Measurements from ENCODE around the gene GPRC5A.

The GPRC5A gene

DNA sequence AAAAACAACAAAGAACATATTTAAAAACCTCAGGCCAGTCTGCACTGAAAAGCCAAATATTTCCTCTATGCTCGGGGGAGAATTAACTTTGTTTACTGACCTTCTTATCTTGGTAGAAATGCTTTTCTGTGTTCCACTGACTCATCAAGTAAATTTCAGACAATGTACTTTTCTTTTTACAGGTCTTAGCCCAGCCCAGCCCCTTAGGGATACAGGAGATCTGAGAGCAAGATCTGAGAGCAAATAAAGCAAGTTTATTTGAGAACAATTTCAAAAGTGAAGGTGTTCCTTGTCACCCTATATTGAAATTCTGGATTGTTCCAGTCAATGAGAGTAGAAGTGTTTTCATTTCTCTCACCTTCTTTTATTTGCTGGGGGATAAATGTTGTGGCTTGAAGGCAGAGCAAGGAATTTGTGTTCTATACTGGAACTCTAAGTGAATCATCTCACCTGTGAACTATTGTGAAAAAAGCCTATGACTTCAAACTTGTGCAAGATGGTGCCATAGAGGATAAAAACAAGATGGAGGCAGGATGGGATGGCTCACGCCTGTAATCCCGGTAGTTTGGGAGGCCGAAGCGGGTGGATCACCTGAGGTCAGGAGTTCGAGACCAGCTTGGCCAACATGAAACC is 7.9 kb upstream of the GPRC5A start (continued):
- TF ChIP-seq ZBTB17 (tag by site-specific recombination; IDR thresholded peaks at IDR 0.05) (peak; percentile 59; the same call in 1 of the 2 replicates), HOXD13 (CRISPR knock-in tag; IDR thresholded peaks at IDR 0.05; ENCODE audit: borderline replicate concordance) (peak; percentile 36; the same call in 1 of the 2 replicates)

DNA sequence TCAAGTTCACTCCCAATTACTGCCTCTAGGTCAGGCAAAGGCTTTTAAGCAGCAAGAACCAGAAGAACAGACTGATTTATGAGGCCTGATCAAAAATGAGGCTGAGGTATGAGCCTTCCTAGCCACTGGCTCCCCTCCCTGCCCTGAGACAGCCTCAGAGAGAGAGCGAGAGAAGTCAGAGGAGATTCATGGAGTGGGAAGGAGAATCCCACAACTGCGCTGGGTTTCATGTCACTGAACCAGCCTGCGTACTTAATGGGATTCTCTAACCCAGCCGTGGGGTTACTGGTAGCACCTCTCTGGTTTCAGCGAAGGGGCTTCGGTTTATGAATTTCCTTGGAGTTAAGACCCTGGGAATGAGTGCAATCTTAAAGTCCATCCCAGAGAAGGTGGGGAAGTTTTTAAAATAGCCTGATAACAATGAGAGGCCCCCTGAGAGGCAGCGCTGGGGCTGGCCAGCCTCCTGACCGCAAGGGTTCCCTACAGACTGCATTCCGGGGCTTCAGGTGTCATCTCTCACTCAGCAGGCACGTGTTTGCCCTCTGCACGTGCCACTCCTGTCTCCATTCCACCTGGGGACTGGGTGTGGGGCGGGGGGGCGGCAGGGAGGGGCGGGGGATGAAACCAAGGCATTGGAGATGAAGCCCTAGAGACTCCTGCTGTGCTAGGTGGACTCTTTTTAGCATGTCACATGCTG is 6.1 kb upstream of the GPRC5A start:
- no peaks in the 10 kb centered on the region for H3K9me3 ChIP-seq (ENCODE audit: control insufficient read depth, insufficient read depth, low read depth, low read length)
- peak overlapping the region; percentile 80 for H3K27ac ChIP-seq (ENCODE audit: extremely low read depth, low read depth, low read length)
- H3K4me3 ChIP-seq (ENCODE audit: low read depth, low read length), result no peak overlapping the region
- H3K4me1 ChIP-seq (ENCODE audit: control insufficient read depth, insufficient read depth, low read length), result peaks cover 22% of the 10 kb centered on the region
- POLR2A ChIA-PET, result interaction anchor here (0.7 kb wide), 1 partner anchor 40 kb away, joined by 3 read pairs; no protein-coding TSS in a partner anchor
- CTCF ChIA-PET, result interaction anchor here (1.2 kb wide), 1 partner anchor 97 kb away, joined by 3 read pairs; no protein-coding TSS in a partner anchor
- no peaks in the 10 kb centered on the region for H3K36me3 ChIP-seq (ENCODE audit: control insufficient read depth in 2 of 2, insufficient read depth in 1 of 2, low read length in 2 of 2)
- TF ChIP-seq SP7 (tag by site-specific recombination; IDR thresholded peaks at IDR 0.05) (peak; percentile 23; the same call in 1 of the 2 replicates), GFI1B (tag by site-specific recombination; IDR thresholded peaks at IDR 0.05) (no peak), ZNF302 (tag by site-specific recombination; IDR thresholded peaks at IDR 0.05; ENCODE audit: low read depth) (no peak), ZFP37 (tag by site-specific recombination; IDR thresholded peaks at IDR 0.05) (no peak), ZNF133 (tag by site-specific recombination; IDR thresholded peaks at IDR 0.05) (no peak), ZNF664 (tag by site-specific recombination; IDR thresholded peaks at IDR 0.05) (no peak), ZNF2 (tag by site-specific recombination; IDR thresholded peaks at IDR 0.05) (no peak), YY1 (tag by site-specific recombination; IDR thresholded peaks at IDR 0.05) (no peak), GLIS1 (tag by site-specific recombination; IDR thresholded peaks at IDR 0.05) (peak; percentile 91), ZNF16 (tag by site-specific recombination; IDR thresholded peaks at IDR 0.05; ENCODE audit: low read depth) (no peak), ZNF221 (tag by site-specific recombination; IDR thresholded peaks at IDR 0.05; ENCODE audit: borderline replicate concordance) (no peak)
- TF ChIP-seq, protein P1, sequence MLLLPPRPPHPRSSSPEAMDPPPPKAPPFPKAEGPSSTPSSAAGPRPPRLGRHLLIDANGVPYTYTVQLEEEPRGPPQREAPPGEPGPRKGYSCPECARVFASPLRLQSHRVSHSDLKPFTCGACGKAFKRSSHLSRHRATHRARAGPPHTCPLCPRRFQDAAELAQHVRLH (tag by site-specific recombination; IDR thresholded peaks at IDR 0.05), result no peak
- TF ChIP-seq, protein P2, sequence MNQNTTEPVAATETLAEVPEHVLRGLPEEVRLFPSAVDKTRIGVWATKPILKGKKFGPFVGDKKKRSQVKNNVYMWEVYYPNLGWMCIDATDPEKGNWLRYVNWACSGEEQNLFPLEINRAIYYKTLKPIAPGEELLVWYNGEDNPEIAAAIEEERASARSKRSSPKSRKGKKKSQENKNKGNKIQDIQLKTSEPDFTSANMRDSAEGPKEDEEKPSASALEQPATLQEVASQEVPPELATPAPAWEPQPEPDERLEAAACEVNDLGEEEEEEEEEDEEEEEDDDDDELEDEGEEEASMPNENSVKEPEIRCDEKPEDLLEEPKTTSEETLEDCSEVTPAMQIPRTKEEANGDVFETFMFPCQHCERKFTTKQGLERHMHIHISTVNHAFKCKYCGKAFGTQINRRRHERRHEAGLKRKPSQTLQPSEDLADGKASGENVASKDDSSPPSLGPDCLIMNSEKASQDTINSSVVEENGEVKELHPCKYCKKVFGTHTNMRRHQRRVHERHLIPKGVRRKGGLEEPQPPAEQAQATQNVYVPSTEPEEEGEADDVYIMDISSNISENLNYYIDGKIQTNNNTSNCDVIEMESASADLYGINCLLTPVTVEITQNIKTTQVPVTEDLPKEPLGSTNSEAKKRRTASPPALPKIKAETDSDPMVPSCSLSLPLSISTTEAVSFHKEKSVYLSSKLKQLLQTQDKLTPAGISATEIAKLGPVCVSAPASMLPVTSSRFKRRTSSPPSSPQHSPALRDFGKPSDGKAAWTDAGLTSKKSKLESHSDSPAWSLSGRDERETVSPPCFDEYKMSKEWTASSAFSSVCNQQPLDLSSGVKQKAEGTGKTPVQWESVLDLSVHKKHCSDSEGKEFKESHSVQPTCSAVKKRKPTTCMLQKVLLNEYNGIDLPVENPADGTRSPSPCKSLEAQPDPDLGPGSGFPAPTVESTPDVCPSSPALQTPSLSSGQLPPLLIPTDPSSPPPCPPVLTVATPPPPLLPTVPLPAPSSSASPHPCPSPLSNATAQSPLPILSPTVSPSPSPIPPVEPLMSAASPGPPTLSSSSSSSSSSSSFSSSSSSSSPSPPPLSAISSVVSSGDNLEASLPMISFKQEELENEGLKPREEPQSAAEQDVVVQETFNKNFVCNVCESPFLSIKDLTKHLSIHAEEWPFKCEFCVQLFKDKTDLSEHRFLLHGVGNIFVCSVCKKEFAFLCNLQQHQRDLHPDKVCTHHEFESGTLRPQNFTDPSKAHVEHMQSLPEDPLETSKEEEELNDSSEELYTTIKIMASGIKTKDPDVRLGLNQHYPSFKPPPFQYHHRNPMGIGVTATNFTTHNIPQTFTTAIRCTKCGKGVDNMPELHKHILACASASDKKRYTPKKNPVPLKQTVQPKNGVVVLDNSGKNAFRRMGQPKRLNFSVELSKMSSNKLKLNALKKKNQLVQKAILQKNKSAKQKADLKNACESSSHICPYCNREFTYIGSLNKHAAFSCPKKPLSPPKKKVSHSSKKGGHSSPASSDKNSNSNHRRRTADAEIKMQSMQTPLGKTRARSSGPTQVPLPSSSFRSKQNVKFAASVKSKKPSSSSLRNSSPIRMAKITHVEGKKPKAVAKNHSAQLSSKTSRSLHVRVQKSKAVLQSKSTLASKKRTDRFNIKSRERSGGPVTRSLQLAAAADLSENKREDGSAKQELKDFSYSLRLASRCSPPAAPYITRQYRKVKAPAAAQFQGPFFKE (tag by site-specific recombination; IDR thresholded peaks at IDR 0.05; ENCODE audit: borderline replicate concordance), result no peak; the same call in 1 of the 2 replicates
- TF ChIP-seq, protein P3, sequence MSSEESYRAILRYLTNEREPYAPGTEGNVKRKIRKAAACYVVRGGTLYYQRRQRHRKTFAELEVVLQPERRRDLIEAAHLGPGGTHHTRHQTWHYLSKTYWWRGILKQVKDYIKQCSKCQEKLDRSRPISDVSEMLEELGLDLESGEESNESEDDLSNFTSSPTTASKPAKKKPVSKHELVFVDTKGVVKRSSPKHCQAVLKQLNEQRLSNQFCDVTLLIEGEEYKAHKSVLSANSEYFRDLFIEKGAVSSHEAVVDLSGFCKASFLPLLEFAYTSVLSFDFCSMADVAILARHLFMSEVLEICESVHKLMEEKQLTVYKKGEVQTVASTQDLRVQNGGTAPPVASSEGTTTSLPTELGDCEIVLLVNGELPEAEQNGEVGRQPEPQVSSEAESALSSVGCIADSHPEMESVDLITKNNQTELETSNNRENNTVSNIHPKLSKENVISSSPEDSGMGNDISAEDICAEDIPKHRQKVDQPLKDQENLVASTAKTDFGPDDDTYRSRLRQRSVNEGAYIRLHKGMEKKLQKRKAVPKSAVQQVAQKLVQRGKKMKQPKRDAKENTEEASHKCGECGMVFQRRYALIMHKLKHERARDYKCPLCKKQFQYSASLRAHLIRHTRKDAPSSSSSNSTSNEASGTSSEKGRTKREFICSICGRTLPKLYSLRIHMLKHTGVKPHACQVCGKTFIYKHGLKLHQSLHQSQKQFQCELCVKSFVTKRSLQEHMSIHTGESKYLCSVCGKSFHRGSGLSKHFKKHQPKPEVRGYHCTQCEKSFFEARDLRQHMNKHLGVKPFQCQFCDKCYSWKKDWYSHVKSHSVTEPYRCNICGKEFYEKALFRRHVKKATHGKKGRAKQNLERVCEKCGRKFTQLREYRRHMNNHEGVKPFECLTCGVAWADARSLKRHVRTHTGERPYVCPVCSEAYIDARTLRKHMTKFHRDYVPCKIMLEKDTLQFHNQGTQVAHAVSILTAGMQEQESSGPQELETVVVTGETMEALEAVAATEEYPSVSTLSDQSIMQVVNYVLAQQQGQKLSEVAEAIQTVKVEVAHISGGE (tag by site-specific recombination; conservative IDR thresholded peaks at IDR 0.05; ENCODE audit: low read depth), result no peak
- TF ChIP-seq, protein P4, sequence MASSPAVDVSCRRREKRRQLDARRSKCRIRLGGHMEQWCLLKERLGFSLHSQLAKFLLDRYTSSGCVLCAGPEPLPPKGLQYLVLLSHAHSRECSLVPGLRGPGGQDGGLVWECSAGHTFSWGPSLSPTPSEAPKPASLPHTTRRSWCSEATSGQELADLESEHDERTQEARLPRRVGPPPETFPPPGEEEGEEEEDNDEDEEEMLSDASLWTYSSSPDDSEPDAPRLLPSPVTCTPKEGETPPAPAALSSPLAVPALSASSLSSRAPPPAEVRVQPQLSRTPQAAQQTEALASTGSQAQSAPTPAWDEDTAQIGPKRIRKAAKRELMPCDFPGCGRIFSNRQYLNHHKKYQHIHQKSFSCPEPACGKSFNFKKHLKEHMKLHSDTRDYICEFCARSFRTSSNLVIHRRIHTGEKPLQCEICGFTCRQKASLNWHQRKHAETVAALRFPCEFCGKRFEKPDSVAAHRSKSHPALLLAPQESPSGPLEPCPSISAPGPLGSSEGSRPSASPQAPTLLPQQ (tag by site-specific recombination; IDR thresholded peaks at IDR 0.05), result no peak
- TF ChIP-seq, protein P5, sequence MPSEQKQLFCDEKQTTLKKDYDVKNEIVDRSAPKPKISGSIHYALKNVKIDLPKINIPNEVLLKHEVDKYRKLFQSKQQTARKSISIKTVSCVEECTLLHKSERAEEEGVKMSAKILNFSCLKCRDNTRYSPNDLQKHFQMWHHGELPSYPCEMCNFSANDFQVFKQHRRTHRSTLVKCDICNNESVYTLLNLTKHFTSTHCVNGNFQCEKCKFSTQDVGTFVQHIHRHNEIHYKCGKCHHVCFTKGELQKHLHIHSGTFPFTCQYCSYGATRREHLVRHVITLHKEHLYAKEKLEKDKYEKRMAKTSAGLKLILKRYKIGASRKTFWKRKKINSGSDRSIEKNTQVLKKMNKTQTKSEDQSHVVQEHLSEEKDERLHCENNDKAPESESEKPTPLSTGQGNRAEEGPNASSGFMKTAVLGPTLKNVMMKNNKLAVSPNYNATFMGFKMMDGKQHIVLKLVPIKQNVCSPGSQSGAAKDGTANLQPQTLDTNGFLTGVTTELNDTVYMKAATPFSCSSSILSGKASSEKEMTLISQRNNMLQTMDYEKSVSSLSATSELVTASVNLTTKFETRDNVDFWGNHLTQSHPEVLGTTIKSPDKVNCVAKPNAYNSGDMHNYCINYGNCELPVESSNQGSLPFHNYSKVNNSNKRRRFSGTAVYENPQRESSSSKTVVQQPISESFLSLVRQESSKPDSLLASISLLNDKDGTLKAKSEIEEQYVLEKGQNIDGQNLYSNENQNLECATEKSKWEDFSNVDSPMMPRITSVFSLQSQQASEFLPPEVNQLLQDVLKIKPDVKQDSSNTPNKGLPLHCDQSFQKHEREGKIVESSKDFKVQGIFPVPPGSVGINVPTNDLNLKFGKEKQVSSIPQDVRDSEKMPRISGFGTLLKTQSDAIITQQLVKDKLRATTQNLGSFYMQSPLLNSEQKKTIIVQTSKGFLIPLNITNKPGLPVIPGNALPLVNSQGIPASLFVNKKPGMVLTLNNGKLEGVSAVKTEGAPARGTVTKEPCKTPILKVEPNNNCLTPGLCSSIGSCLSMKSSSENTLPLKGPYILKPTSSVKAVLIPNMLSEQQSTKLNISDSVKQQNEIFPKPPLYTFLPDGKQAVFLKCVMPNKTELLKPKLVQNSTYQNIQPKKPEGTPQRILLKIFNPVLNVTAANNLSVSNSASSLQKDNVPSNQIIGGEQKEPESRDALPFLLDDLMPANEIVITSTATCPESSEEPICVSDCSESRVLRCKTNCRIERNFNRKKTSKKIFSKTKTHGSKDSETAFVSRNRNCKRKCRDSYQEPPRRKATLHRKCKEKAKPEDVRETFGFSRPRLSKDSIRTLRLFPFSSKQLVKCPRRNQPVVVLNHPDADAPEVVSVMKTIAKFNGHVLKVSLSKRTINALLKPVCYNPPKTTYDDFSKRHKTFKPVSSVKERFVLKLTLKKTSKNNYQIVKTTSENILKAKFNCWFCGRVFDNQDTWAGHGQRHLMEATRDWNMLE (tag by site-specific recombination; conservative IDR thresholded peaks at IDR 0.05; ENCODE audit: low read depth), result no peak

Measured in HEK293 (cell line).